ENCODE results near the gene HDAC4. TPM values are rescaled to one million over a fixed set of nuclear protein-coding genes. Genes with fewer than 3 reads are reported as not detected.

Gene HDAC4
- total RNA-seq, 1 experiment from 2014 or later = 40.1 TPM

DNA sequence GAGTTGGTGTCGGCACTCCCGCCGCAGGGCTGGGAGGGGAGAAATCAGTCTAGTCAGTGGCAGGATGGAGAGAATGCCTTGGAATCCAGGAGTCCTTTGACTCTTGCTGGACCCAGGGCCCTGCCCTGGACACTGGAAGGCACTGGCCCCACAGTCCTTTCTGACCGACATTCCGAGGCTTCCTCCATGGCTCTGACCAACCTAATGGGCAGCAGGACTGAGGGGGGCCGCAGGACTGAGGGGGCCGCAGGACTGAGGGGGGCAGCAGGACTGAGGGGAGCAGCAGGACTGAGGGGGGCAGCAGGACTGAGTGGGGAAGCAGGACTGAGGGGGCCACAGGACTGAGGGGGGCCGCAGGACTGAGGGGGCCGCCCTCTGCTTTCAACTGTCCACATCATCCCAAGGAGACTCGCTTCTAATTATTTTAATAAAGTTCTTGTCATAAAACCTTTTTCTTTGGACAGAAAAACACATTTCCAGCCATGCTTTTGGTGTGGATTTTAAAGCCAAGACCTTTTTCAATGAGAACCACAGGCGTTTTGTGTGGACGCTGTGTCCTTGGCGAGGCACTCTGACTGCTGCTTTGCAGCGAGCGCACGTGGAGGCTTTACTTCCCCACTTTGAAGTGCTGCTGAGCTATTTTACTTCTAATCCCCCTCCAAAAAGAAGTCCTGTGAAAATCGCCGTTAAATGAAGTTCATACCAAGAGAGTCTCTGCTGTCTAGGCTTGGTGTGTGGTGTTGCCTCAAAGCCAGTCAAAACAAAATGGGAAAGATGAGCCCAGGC lies 326.9 kb downstream of the HDAC4 start:
- H3K36me3 ChIP-seq (ENCODE audit: control insufficient read depth, insufficient read depth, low read length) = no peaks in the 10 kb centered on the region
- no TSS peak for BruUV-seq (replicated peaks)
- intact Hi-C loops (cut with micrococcal nuclease; ENCODE audit: unreplicated experiment) = no loop called here
- ChIA-PET CTCF (no interaction called here), POLR2A (no interaction called here)
- no peak overlapping the region for H3K4me3 ChIP-seq (ENCODE audit: low read depth in 2 of 2, low read length in 2 of 2)
- DNase-seq (ENCODE audit: low read depth, low spot score) (no peak), ATAC-seq (no peak)
- no peaks in the 10 kb centered on the region for H3K4me1 ChIP-seq (ENCODE audit: control insufficient read depth, insufficient read depth, low read length)
- H3K9me3 ChIP-seq (ENCODE audit: control insufficient read depth, insufficient read depth, low read depth, low read length) = no peaks in the 10 kb centered on the region
- no peak overlapping the region for H3K27ac ChIP-seq (ENCODE audit: low read length)
- TF ChIP-seq, protein P1, sequence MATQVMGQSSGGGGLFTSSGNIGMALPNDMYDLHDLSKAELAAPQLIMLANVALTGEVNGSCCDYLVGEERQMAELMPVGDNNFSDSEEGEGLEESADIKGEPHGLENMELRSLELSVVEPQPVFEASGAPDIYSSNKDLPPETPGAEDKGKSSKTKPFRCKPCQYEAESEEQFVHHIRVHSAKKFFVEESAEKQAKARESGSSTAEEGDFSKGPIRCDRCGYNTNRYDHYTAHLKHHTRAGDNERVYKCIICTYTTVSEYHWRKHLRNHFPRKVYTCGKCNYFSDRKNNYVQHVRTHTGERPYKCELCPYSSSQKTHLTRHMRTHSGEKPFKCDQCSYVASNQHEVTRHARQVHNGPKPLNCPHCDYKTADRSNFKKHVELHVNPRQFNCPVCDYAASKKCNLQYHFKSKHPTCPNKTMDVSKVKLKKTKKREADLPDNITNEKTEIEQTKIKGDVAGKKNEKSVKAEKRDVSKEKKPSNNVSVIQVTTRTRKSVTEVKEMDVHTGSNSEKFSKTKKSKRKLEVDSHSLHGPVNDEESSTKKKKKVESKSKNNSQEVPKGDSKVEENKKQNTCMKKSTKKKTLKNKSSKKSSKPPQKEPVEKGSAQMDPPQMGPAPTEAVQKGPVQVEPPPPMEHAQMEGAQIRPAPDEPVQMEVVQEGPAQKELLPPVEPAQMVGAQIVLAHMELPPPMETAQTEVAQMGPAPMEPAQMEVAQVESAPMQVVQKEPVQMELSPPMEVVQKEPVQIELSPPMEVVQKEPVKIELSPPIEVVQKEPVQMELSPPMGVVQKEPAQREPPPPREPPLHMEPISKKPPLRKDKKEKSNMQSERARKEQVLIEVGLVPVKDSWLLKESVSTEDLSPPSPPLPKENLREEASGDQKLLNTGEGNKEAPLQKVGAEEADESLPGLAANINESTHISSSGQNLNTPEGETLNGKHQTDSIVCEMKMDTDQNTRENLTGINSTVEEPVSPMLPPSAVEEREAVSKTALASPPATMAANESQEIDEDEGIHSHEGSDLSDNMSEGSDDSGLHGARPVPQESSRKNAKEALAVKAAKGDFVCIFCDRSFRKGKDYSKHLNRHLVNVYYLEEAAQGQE (IDR thresholded peaks at IDR 0.05; ENCODE audit: insufficient read depth in 1 of 2, low read depth in 2 of 2, low read length in 1 of 2) = no peak
- TF ChIP-seq, protein P2, sequence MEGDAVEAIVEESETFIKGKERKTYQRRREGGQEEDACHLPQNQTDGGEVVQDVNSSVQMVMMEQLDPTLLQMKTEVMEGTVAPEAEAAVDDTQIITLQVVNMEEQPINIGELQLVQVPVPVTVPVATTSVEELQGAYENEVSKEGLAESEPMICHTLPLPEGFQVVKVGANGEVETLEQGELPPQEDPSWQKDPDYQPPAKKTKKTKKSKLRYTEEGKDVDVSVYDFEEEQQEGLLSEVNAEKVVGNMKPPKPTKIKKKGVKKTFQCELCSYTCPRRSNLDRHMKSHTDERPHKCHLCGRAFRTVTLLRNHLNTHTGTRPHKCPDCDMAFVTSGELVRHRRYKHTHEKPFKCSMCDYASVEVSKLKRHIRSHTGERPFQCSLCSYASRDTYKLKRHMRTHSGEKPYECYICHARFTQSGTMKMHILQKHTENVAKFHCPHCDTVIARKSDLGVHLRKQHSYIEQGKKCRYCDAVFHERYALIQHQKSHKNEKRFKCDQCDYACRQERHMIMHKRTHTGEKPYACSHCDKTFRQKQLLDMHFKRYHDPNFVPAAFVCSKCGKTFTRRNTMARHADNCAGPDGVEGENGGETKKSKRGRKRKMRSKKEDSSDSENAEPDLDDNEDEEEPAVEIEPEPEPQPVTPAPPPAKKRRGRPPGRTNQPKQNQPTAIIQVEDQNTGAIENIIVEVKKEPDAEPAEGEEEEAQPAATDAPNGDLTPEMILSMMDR (IDR thresholded peaks at IDR 0.05) = no peak
- TF ChIP-seq POLR2AphosphoS5 (IDR thresholded peaks at IDR 0.05; ENCODE audit: low read depth, low read length) (no peak), TCF7L2 (IDR thresholded peaks at IDR 0.05; ENCODE audit: low read depth, low read length) (no peak), SIN3A (IDR thresholded peaks at IDR 0.05; ENCODE audit: borderline replicate concordance, insufficient read depth, low read depth, low read length) (no peak)
- no peaks in the 10 kb centered on the region for H3K27me3 ChIP-seq (ENCODE audit: control insufficient read depth, insufficient read depth, low read length)
- in situ Hi-C loops (cut with HindIII; ENCODE audit: low pct_unique_long_range_greater_than_20kb, low sequenced_read_pairs) = no loop called here

DNA sequence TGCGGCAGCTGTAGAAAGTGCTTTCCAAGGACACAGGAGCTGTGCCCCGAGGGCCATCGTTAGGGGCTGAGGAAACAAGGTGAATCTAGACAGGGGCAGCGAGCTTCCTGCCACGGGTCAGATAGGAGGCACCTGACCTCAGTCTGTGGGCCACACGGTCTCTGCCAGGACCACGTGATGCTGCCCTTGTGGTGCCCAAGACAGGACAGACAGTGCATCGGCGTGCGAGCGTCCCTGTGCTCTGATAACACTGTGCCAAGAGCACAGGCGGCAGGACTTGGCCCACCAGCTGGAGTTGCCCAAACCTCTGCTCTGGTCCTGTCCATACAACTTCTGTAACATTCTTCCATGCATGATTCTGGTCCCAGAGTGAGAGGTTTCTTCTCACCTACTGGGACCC lies 327.6 kb downstream of the HDAC4 start:
- no peak overlapping the region for H3K4me3 ChIP-seq (ENCODE audit: low read depth in 2 of 2, low read length in 2 of 2)
- H3K27ac ChIP-seq (ENCODE audit: low read length) = no peak overlapping the region
- intact Hi-C loops (cut with micrococcal nuclease; ENCODE audit: unreplicated experiment) (no loop called here), in situ Hi-C loops (cut with HindIII; ENCODE audit: low pct_unique_long_range_greater_than_20kb, low sequenced_read_pairs) (no loop called here)
- H3K9me3 ChIP-seq (ENCODE audit: control insufficient read depth, insufficient read depth, low read depth, low read length) = no peaks in the 10 kb centered on the region
- TF ChIP-seq, protein P2 (IDR thresholded peaks at IDR 0.05) = no peak
- no peak for TF ChIP-seq POLR2AphosphoS5 (IDR thresholded peaks at IDR 0.05; ENCODE audit: low read depth, low read length)
- ChIA-PET CTCF (no interaction called here), POLR2A (no interaction called here)
- ATAC-seq = no peak
- no peaks in the 10 kb centered on the region for H3K27me3 ChIP-seq (ENCODE audit: control insufficient read depth, insufficient read depth, low read length)
- H3K4me1 ChIP-seq (ENCODE audit: control insufficient read depth, insufficient read depth, low read length) = no peaks in the 10 kb centered on the region
- no peak for DNase-seq (ENCODE audit: low read depth, low spot score)
- no peaks in the 10 kb centered on the region for H3K36me3 ChIP-seq (ENCODE audit: control insufficient read depth, insufficient read depth, low read length)
- no TSS peak for BruUV-seq (replicated peaks)
